SU-DHL-6 (cell line): ENCODE measurements around the gene STIL.

Experiments used
- CTCF ChIP-seq: fragments of 200-600 bp; sonication (generic); IDR thresholded peaks from one replicate; pipeline ENCODE4 v1.5.1; 2017; ENCODE audit warnings: antibody characterized with exemption, mild to moderate bottlenecking, low read length, moderate library complexity; ENCODE audit not compliant: insufficient read depth, poor library complexity, severe bottlenecking
- EZH2phosphoT487 ChIP-seq: fragments of 200-600 bp; sonication (generic), shearing (Covaris generic); conservative IDR thresholded peaks from 2 replicates; pipeline ENCODE4 v1.6.1; 2018; ENCODE audit warnings: mild to moderate bottlenecking, antibody characterized with exemption, low read length, moderate library complexity, mixed read lengths

- TF ChIP-seq CTCF: no peak
- TF ChIP-seq EZH2phosphoT487: no peak
These were observed 81.6 kb downstream of the STIL start, which contains the start of gene TAL1 for GRCh38 chr1:47232187-47232874.
